ENCODE results near the gene COPS7A. TPM values are rescaled to one million over a fixed set of nuclear protein-coding genes. Genes with fewer than 3 reads are reported as not detected.

Gene COPS7A
- total and polyA plus RNA-seq, 10 donors: 29.6 to 61.9 (median 46.4) TPM

GRCh38 chr12:6724409-6724797 lies 557 bp downstream of the COPS7A start:
- TF ChIP-seq POLR2A (IDR thresholded peaks at IDR 0.05) (no peak), POLR2AphosphoS5 (IDR thresholded peaks at IDR 0.05) (no peak), CTCF (IDR thresholded peaks at IDR 0.05 in 8 of 11, conservative IDR thresholded peaks at IDR 0.05 in 3 of 11) (no peak)
- peak overlapping the region; percentile 35 to 84 (median 58) for H3K4me3 ChIP-seq
- peak; percentile 84 for DNase-seq
- intact Hi-C loops (cut with DNase I; ENCODE audit: low total_unique reads): no loop called here
- peaks cover 7 to 53% (median 17%) of the 10 kb centered on the region in 6 donors for H3K4me1 ChIP-seq
- peak overlapping the region; percentile 75 to 95 (median 92) for H3K27ac ChIP-seq
- H3K9me3 ChIP-seq: no peaks in the 10 kb centered on the region
- no peaks in the 10 kb centered on the region for H3K27me3 ChIP-seq (replicated peaks in 1 of 7)
- WGBS, 5 donors: 4 to 12% (median 7%) methylated on average over 10 of the region's 10 CpGs
- H3K36me3 ChIP-seq: peaks cover 0 to 41% (median 21%) of the 10 kb centered on the region in 6 donors

- H3K27ac ChIP-seq: no peak overlapping the region
- H3K36me3 ChIP-seq: peaks cover 0 to 50% (median 31%) of the 10 kb centered on the region in 6 donors
- no peak overlapping the region for H3K4me3 ChIP-seq
- intact Hi-C loops (cut with DNase I; ENCODE audit: low total_unique reads): no loop called here
- no peak for DNase-seq
- H3K9me3 ChIP-seq: no peaks in the 10 kb centered on the region
- TF ChIP-seq CTCF (IDR thresholded peaks at IDR 0.05 in 8 of 11, conservative IDR thresholded peaks at IDR 0.05 in 3 of 11) (no peak), POLR2AphosphoS5 (IDR thresholded peaks at IDR 0.05) (no peak), POLR2A (IDR thresholded peaks at IDR 0.05) (no peak)
- H3K27me3 ChIP-seq (replicated peaks in 1 of 7): no peaks in the 10 kb centered on the region
- H3K4me1 ChIP-seq: peaks cover 7 to 53% (median 17%) of the 10 kb centered on the region in 6 donors
- WGBS, 5 donors: 92 to 96% (median 94%) methylated on average over 7 of the region's 7 CpGs
Observed at GRCh38 chr12:6725350-6725749, 1.5 kb downstream of the COPS7A start.

GRCh38 chr12:6729186-6729585 lies 5.3 kb downstream of the COPS7A start:
- no peak for TF ChIP-seq CTCF (IDR thresholded peaks at IDR 0.05 in 8 of 11, conservative IDR thresholded peaks at IDR 0.05 in 3 of 11)
- no peak for TF ChIP-seq POLR2A (IDR thresholded peaks at IDR 0.05)
- TF ChIP-seq POLR2AphosphoS5 (IDR thresholded peaks at IDR 0.05): no peak
- peaks cover 7 to 86% (median 55%) of the 10 kb centered on the region in 6 donors for H3K36me3 ChIP-seq
- DNase-seq: no peak

GRCh38 chr12:6730169-6730568 lies 6.3 kb downstream of the COPS7A start:
- H3K27me3 ChIP-seq (replicated peaks in 1 of 7): no peaks in the 10 kb centered on the region
- H3K36me3 ChIP-seq: peaks cover 7 to 96% (median 60%) of the 10 kb centered on the region in 6 donors
- no peak for TF ChIP-seq POLR2A (IDR thresholded peaks at IDR 0.05)
- no peaks in the 10 kb centered on the region for H3K9me3 ChIP-seq
- H3K4me1 ChIP-seq: peaks cover 0 to 42% (median 9%) of the 10 kb centered on the region in 6 donors
- no peak overlapping the region for H3K27ac ChIP-seq
- H3K4me3 ChIP-seq: no peak overlapping the region
- WGBS, 5 donors: 88 to 94% (median 93%) methylated on average over 7 to 8 of the region's 8 CpGs
- peak; percentile 37 for DNase-seq
- intact Hi-C loops (cut with DNase I; ENCODE audit: low total_unique reads): no loop called here

More at GRCh38 chr12:6729186-6729585, 5.3 kb downstream of the COPS7A start:
- Histone ChIP-seq H3K27ac (no peak overlapping the region), H3K27me3 (replicated peaks in 1 of 7) (no peaks in the 10 kb centered on the region), H3K4me1 (peaks cover 7 to 44% (median 15%) of the 10 kb centered on the region in 6 donors), H3K4me3 (no peak overlapping the region), H3K9me3 (no peaks in the 10 kb centered on the region)
- intact Hi-C loops (cut with DNase I; ENCODE audit: low total_unique reads): no loop called here
- WGBS, 5 donors: 91 to 93% (median 92%) methylated on average over 14 to 18 of the region's 18 CpGs

Measured in spleen (tissue), 11 donors.